ENCODE results near the gene MSL3B.

MSL3B gene

GRCh38 chr2:233829193-233830110 is 38.7 kb downstream of the MSL3B start:
- FAIRE-seq = no peak
- no peak for DNase-seq (ENCODE audit: insufficient read length, low spot score)
- TF ChIP-seq POLR2AphosphoS5 (IDR thresholded peaks at IDR 0.05; ENCODE audit: low read depth, low read length) (no peak), SPI1 (IDR thresholded peaks at IDR 0.05; ENCODE audit: low read depth, low read length) (no peak), POLR2A (IDR thresholded peaks at IDR 0.05; ENCODE audit: low read depth, low read length) (no peak), TAF1 (IDR thresholded peaks at IDR 0.05; ENCODE audit: low read depth, low read length) (no peak), PAX5 (IDR thresholded peaks at IDR 0.05; ENCODE audit: insufficient read depth, low read length, severe bottlenecking) (no peak), POU2F2 (IDR thresholded peaks at IDR 0.05; ENCODE audit: low read depth, low read length) (no peak)

- FAIRE-seq (no peak), DNase-seq (ENCODE audit: insufficient read length, low spot score) (no peak)
- TF ChIP-seq PAX5 (IDR thresholded peaks at IDR 0.05; ENCODE audit: insufficient read depth, low read length, severe bottlenecking) = no peak
- no peak for TF ChIP-seq POLR2A (IDR thresholded peaks at IDR 0.05; ENCODE audit: low read depth, low read length)
- TF ChIP-seq POU2F2 (IDR thresholded peaks at IDR 0.05; ENCODE audit: low read depth, low read length) = no peak
- no peak for TF ChIP-seq POLR2AphosphoS5 (IDR thresholded peaks at IDR 0.05; ENCODE audit: low read depth, low read length)
- TF ChIP-seq SPI1 (IDR thresholded peaks at IDR 0.05; ENCODE audit: low read depth, low read length) = no peak
- TF ChIP-seq TAF1 (IDR thresholded peaks at IDR 0.05; ENCODE audit: low read depth, low read length) = no peak
Measured at GRCh38 chr2:233828546-233829192, 39.5 kb downstream of the MSL3B start.

GRCh38 chr2:233824373-233824772 is 43.8 kb downstream of the MSL3B start:
- no peak for FAIRE-seq
- TF ChIP-seq PAX5 (IDR thresholded peaks at IDR 0.05; ENCODE audit: insufficient read depth, low read length, severe bottlenecking) = no peak
- TF ChIP-seq TAF1 (IDR thresholded peaks at IDR 0.05; ENCODE audit: low read depth, low read length) = no peak
- no peak for TF ChIP-seq POU2F2 (IDR thresholded peaks at IDR 0.05; ENCODE audit: low read depth, low read length)
- no peak for TF ChIP-seq POLR2AphosphoS5 (IDR thresholded peaks at IDR 0.05; ENCODE audit: low read depth, low read length)
- TF ChIP-seq POLR2A (IDR thresholded peaks at IDR 0.05; ENCODE audit: low read depth, low read length) = no peak
- no peak for TF ChIP-seq SPI1 (IDR thresholded peaks at IDR 0.05; ENCODE audit: low read depth, low read length)

GRCh38 chr2:233823731-233824121 is 44.5 kb downstream of the MSL3B start:
- no peak for TF ChIP-seq TAF1 (IDR thresholded peaks at IDR 0.05; ENCODE audit: low read depth, low read length)
- TF ChIP-seq PAX5 (IDR thresholded peaks at IDR 0.05; ENCODE audit: insufficient read depth, low read length, severe bottlenecking) = no peak
- DNase-seq (ENCODE audit: insufficient read length, low spot score) (no peak), FAIRE-seq (no peak)

More at GRCh38 chr2:233824373-233824772, 43.8 kb downstream of the MSL3B start:
- DNase-seq (ENCODE audit: insufficient read length, low spot score) = no peak

- TF ChIP-seq TAF1 (IDR thresholded peaks at IDR 0.05; ENCODE audit: low read depth, low read length) (no peak), PAX5 (IDR thresholded peaks at IDR 0.05; ENCODE audit: insufficient read depth, low read length, severe bottlenecking) (no peak)
- DNase-seq (ENCODE audit: insufficient read length, low spot score) (no peak), FAIRE-seq (no peak)
Measured at GRCh38 chr2:233822781-233823730, 45.1 kb downstream of the MSL3B start.

GRCh38 chr2:233822101-233822771 is 46.0 kb downstream of the MSL3B start:
- DNase-seq (ENCODE audit: insufficient read length, low spot score) (no peak), FAIRE-seq (no peak)
- no peak for TF ChIP-seq PAX5 (IDR thresholded peaks at IDR 0.05; ENCODE audit: insufficient read depth, low read length, severe bottlenecking)
- no peak for TF ChIP-seq SPI1 (IDR thresholded peaks at IDR 0.05; ENCODE audit: low read depth, low read length)
- no peak for TF ChIP-seq TAF1 (IDR thresholded peaks at IDR 0.05; ENCODE audit: low read depth, low read length)
- no peak for TF ChIP-seq POU2F2 (IDR thresholded peaks at IDR 0.05; ENCODE audit: low read depth, low read length)
- TF ChIP-seq POLR2A (IDR thresholded peaks at IDR 0.05; ENCODE audit: low read depth, low read length) = no peak
- no peak for TF ChIP-seq POLR2AphosphoS5 (IDR thresholded peaks at IDR 0.05; ENCODE audit: low read depth, low read length)

- FAIRE-seq (no peak), DNase-seq (ENCODE audit: insufficient read length, low spot score) (no peak)
- TF ChIP-seq TAF1 (IDR thresholded peaks at IDR 0.05; ENCODE audit: low read depth, low read length) (no peak), SPI1 (IDR thresholded peaks at IDR 0.05; ENCODE audit: low read depth, low read length) (no peak), POU2F2 (IDR thresholded peaks at IDR 0.05; ENCODE audit: low read depth, low read length) (no peak), POLR2AphosphoS5 (IDR thresholded peaks at IDR 0.05; ENCODE audit: low read depth, low read length) (no peak), PAX5 (IDR thresholded peaks at IDR 0.05; ENCODE audit: insufficient read depth, low read length, severe bottlenecking) (no peak), POLR2A (IDR thresholded peaks at IDR 0.05; ENCODE audit: low read depth, low read length) (no peak)
Measured at GRCh38 chr2:233821709-233822100, 46.5 kb downstream of the MSL3B start.

GRCh38 chr2:233821196-233821595 is 47.0 kb downstream of the MSL3B start:
- TF ChIP-seq POU2F2 (IDR thresholded peaks at IDR 0.05; ENCODE audit: low read depth, low read length) = no peak
- no peak for TF ChIP-seq SPI1 (IDR thresholded peaks at IDR 0.05; ENCODE audit: low read depth, low read length)
- TF ChIP-seq POLR2A (IDR thresholded peaks at IDR 0.05; ENCODE audit: low read depth, low read length) = no peak
- TF ChIP-seq POLR2AphosphoS5 (IDR thresholded peaks at IDR 0.05; ENCODE audit: low read depth, low read length) = no peak
- TF ChIP-seq TAF1 (IDR thresholded peaks at IDR 0.05; ENCODE audit: low read depth, low read length) = no peak
- no peak for TF ChIP-seq PAX5 (IDR thresholded peaks at IDR 0.05; ENCODE audit: insufficient read depth, low read length, severe bottlenecking)
- DNase-seq (ENCODE audit: insufficient read length, low spot score) = no peak
- FAIRE-seq = no peak

Measured in GM12891 (cell line).